OCI-LY7 (cell line): ENCODE results near the gene BZW1.

ENCODE experiments used
- CTCF ChIP-seq: fragments of 200-600 bp; sonication (generic); conservative IDR thresholded peaks from 2 replicates; pipeline ENCODE4 v1.5.1; 2014; ENCODE audit warnings: mild to moderate bottlenecking, antibody characterized with exemption, low read length, moderate library complexity, mixed read lengths
- EZH2phosphoT487 ChIP-seq: fragments of 200-600 bp; sonication (generic); IDR thresholded peaks from 2 replicates; pipeline ENCODE4 v1.6.1; 2018; ENCODE audit warnings: low read depth, borderline replicate concordance, mild to moderate bottlenecking, mixed run types, antibody characterized with exemption, low read length, moderate library complexity, mixed read lengths

DNA sequence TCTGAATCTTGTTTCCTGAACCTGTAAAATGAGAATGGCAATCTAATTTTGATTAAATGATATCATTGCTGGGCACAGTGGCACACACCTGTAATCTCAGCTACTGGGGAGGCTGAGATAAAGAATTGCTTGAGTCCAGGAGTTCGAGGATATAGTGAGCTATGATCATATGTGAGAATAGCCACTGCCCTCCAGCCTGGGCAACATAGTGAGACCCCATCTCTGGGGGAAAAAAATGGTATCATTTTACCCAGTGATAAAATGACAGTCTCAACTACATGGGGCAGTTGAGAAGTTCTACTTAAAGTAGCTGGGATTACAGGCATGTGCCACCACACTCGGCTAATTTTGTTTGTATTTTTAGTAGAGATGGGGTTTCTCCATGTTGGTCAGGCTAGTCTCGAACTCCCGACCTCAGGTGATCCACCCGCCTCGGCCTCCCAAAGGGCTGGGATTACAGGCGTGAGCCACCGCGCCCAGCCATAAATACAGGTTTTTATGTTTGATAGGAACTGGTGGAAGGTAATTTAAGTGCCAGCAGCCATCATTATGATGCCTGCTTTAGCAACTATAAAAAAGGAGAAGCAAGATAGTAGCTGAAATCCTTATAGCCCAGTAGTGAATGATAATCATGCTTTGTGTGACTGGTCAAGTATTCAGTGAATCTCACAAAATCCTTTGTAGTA is 17.0 kb downstream of the BZW1 start:
- TF ChIP-seq EZH2phosphoT487 (no peak), CTCF (no peak)
